ENCODE results near the gene SFI1. TPM values are rescaled to one million over a fixed set of nuclear protein-coding genes. Genes with fewer than 3 reads are reported as not detected.

Gene SFI1
- polyA plus RNA-seq, 1 donor (not counting 4 experiments of a cell fraction or from before 2014, with no cell fraction given), result 10.7 TPM

DNA sequence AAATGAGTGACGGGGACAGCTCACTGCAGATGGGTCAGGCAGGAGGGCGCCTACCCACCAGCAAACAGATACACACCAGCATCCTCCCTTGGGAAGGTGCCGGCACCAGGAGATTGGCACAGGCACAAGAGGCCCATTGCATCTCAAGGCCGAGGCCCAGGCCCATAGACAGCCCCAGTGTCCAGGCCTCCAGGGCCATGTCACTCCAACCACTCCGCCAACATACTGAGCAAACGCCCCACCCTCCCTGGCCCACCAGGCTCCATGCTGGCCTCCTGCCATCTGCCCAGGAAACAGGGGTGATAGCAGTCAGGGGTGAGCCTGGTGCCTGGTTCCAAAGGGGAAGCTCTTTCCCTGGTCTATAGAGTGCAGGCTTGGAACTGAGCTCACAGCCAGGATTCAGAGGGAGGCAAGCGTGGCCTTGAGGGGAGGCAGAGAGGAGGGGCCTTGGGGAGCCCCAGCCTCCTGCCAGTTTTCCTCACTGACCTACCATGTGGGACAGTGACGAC lies 130.9 kb downstream of the SFI1 start:
- Histone ChIP-seq H3K27ac (ENCODE audit: control insufficient read depth, insufficient read depth, low read length) (no peak overlapping the region), H3K4me1 (ENCODE audit: control insufficient read depth, extremely low read depth, insufficient read depth, low read length) (peaks cover 18% of the 10 kb centered on the region), H3K9ac (ENCODE audit: control insufficient read depth, extremely low read depth, insufficient read depth, low read length) (no peak overlapping the region), H3K4me3 (ENCODE audit: control insufficient read depth in 2 of 3, extremely low read depth in 1 of 3, insufficient read depth in 2 of 3, low read depth in 1 of 3, low read length in 3 of 3) (no peak overlapping the region), H3K27me3 (ENCODE audit: control insufficient read depth, extremely low read depth, insufficient read depth, low read length) (no peaks in the 10 kb centered on the region), H3K9me1 (ENCODE audit: control insufficient read depth, extremely low read depth, insufficient read depth, low read length) (peaks cover 2% of the 10 kb centered on the region), H3K9me3 (ENCODE audit: control insufficient read depth, low read depth, low read length) (no peaks in the 10 kb centered on the region), H4K20me1 (ENCODE audit: control insufficient read depth, extremely low read depth, insufficient read depth, low read length) (peaks cover 33% of the 10 kb centered on the region), H3K79me2 (ENCODE audit: control insufficient read depth, insufficient read depth, low read length) (peaks cover 97% of the 10 kb centered on the region), H3K36me3 (ENCODE audit: control insufficient read depth in 2 of 2, extremely low read depth in 1 of 2, insufficient read depth in 2 of 2, low read length in 2 of 2) (peaks cover 4 to 42% of the 10 kb centered on the region in 2 experiments), H3K4me2 (ENCODE audit: control insufficient read depth, extremely low read depth, insufficient read depth, low read depth, low read length) (no peak overlapping the region), H2AFZ (ENCODE audit: control insufficient read depth, low read length) (no peak overlapping the region)
- no peak for TF ChIP-seq EZH2 (IDR thresholded peaks at IDR 0.05; ENCODE audit: low read length)
- dilution Hi-C loops (cut with MboI; ENCODE audit: extremely low pct_ligation_motif_present, low sequenced_read_pairs), result no loop called here
- DNase-seq (ENCODE audit: low read depth, low spot score), result no peak
- no peak for FAIRE-seq

DNA sequence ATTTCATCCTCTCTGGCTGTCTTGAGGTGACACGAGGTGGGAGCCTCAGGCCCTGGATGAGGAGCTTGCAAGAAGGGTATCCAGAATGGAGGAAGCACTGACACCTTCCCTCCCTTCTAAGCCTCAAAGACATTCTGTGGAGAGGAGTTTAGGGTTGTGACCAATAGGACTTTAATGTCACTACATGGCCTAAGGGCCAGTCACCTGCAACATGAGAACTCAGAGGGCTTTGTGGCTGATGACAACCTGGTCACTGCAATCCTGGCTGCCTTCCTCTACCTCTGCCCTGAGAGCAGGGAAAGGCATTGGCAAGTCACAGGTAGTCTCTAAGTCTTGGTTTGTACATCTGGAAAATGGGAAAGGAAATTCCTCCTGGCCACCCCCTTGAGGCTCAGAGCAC lies 132.0 kb downstream of the SFI1 start:
- peaks cover 18% of the 10 kb centered on the region for H3K4me1 ChIP-seq (ENCODE audit: control insufficient read depth, extremely low read depth, insufficient read depth, low read length)
- no peak overlapping the region for H2AFZ ChIP-seq (ENCODE audit: control insufficient read depth, low read length)
- TF ChIP-seq EZH2 (IDR thresholded peaks at IDR 0.05; ENCODE audit: low read length), result no peak
- TF ChIP-seq, protein P1, sequence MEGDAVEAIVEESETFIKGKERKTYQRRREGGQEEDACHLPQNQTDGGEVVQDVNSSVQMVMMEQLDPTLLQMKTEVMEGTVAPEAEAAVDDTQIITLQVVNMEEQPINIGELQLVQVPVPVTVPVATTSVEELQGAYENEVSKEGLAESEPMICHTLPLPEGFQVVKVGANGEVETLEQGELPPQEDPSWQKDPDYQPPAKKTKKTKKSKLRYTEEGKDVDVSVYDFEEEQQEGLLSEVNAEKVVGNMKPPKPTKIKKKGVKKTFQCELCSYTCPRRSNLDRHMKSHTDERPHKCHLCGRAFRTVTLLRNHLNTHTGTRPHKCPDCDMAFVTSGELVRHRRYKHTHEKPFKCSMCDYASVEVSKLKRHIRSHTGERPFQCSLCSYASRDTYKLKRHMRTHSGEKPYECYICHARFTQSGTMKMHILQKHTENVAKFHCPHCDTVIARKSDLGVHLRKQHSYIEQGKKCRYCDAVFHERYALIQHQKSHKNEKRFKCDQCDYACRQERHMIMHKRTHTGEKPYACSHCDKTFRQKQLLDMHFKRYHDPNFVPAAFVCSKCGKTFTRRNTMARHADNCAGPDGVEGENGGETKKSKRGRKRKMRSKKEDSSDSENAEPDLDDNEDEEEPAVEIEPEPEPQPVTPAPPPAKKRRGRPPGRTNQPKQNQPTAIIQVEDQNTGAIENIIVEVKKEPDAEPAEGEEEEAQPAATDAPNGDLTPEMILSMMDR (optimal IDR thresholded peaks at IDR 0.05 in 1 of 3, IDR thresholded peaks at IDR 0.05 in 1 of 3, conservative IDR thresholded peaks at IDR 0.05 in 1 of 3; ENCODE audit: extremely low read depth in 1 of 3, insufficient read depth in 2 of 3, low read length in 3 of 3), result no peak
- peaks cover 96% of the 10 kb centered on the region for H3K79me2 ChIP-seq (ENCODE audit: control insufficient read depth, insufficient read depth, low read length)
- no peak for FAIRE-seq
- no peak overlapping the region for H3K27ac ChIP-seq (ENCODE audit: control insufficient read depth, insufficient read depth, low read length)
- no peak for DNase-seq (ENCODE audit: low read depth, low spot score)
- dilution Hi-C loops (cut with MboI; ENCODE audit: extremely low pct_ligation_motif_present, low sequenced_read_pairs), result no loop called here
- H3K4me3 ChIP-seq (ENCODE audit: control insufficient read depth in 2 of 3, extremely low read depth in 1 of 3, insufficient read depth in 2 of 3, low read depth in 1 of 3, low read length in 3 of 3), result no peak overlapping the region
- H3K36me3 ChIP-seq (ENCODE audit: control insufficient read depth in 2 of 2, extremely low read depth in 1 of 2, insufficient read depth in 2 of 2, low read length in 2 of 2), result peaks cover 6 to 34% of the 10 kb centered on the region in 2 experiments
- no peak overlapping the region for H3K4me2 ChIP-seq (ENCODE audit: control insufficient read depth, extremely low read depth, insufficient read depth, low read depth, low read length)
- no peak overlapping the region for H3K9ac ChIP-seq (ENCODE audit: control insufficient read depth, extremely low read depth, insufficient read depth, low read length)
- peaks cover 31% of the 10 kb centered on the region for H4K20me1 ChIP-seq (ENCODE audit: control insufficient read depth, extremely low read depth, insufficient read depth, low read length)
- peaks cover 2% of the 10 kb centered on the region for H3K9me1 ChIP-seq (ENCODE audit: control insufficient read depth, extremely low read depth, insufficient read depth, low read length)
- H3K27me3 ChIP-seq (ENCODE audit: control insufficient read depth, extremely low read depth, insufficient read depth, low read length), result no peaks in the 10 kb centered on the region
- no peaks in the 10 kb centered on the region for H3K9me3 ChIP-seq (ENCODE audit: control insufficient read depth, low read depth, low read length)
